Medulla oblongata (tissue), 1 donor: Measurements from ENCODE around the gene CEACAM3.
"Not testable (repeated sequence)": the region's sequence is repeated elsewhere in the genome, so short reads cannot be mapped to it uniquely, and the experiment has no call there.

Source experiments
- DNase-seq: peaks from one replicate; pipeline ENCODE4 v3.0.0-alpha.2; 2015; ENCODE audit errors: extremely low spot score

The CEACAM3 gene

DNA sequence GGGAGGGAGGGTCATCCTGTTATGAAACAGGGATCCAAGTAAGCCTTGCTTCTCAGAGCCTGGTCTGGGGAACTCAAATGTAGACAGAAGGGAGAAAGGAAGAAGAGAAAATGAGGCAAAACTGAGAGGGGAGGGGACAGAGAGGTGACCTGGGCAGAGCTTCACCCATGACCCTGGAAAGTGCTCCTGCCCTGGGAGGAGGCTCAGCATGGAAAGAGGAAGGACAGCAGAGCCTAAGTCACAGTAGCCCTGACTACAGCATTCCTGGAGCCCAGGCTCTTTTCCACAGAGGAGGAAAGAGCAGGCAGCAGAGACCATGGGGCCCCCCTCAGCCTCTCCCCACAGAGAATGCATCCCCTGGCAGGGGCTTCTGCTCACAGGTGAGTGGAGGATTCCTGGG, at the start of gene CEACAM3:
Gene CEACAM3 (plus strand): TSS at position 226 of the 400 bp plus-strand sequence. CDS start 91 bp downstream, at position 317.
- DNase-seq: no peak

DNA sequence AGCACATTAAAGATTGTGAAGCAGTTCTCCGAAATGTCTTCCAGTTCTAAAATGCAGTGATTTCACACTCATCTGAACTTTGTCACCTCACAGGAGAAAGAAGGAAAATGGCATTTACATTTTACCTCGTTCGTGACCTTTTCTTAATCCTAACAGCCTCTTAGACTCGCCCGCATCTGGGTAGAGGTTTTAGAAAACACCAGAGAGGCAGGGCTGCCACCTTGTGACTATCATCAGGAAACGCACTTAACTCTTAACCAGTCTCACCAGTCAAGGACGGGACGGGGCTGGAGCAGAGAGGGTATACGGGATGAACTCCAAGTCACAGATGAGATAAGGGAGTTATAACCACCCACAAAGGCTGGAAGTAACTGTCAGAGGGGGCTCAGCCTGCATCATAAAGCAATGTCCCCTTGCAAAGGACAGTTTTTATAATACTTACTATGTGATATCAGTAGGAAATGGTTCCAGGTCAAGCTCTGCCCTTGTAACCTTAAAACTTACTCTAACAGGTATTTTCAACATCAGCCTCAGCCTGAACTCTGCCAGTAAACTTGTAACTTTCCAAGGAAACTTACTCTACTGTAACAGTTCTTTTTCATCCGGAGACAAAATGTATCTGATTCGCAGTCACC, 49.7 kb upstream of the CEACAM3 start:
- peak; percentile 50 for DNase-seq

GRCh38 chr19:41748012-41748411, 48.4 kb upstream of the CEACAM3 start:
- no peak for DNase-seq

DNA sequence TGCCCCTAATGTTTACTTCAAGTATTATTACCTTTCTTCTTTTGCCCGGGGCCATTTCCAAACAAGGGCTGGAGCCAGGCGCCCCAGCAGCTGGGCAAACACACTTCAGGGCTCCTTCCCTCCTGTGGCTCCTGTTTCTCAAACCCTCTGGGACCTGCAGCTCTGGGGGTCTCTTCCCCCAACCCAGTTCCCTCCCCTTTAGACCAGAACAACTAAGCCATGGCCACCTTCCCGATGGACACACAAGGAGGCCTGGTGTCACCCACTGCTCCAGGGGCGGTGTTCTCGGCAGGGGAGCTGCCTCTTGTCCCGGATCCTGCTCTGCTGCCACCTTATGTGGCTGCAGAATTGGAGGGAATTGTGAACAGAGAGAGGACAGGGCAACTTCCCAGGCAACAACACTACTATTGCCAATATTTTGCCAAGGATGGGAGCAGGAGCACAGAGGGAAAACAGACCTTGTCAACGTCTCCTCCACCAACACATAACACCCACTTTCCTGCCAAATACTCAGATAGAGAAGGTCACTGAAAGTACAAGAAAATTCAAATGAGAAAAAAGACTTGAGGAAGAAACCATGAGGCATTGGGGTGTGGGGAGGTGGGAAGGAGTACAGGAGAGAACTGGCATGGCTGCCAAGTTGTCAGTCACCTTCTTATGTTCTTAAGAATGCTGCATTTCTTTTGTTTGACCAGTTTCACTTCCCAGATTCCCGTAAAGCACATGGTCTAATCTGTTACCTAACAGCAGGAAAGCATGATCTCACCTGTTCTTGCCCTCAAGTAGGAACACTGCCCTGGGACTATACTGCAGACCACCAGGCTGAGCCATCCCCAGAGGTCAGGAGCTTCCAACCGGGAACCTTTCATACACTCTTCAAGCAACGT, 45.9 kb upstream of the CEACAM3 start:
- not testable (repeated sequence) for DNase-seq

DNA sequence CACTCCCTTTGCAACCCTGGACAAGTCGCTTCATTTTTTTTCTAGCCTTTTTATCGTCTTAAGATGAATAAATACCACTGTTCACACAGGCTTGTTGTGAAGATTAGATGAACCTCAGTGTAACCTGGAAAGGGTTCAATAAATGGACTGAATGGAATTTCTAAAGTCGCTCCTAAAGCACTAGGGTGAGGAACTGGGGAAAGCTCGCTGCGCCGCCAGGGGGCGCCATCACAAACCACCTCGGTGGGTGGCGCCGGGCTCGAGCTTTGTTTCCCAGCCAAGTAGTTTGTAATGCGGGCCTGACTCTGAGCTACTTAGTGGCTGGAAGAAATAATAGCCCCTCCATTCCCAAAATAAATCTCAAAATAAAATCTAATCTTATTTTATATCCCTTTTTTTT, 43.2 kb upstream of the CEACAM3 start:
- peak; percentile 3 for DNase-seq

- DNase-seq: peak; percentile 30
Observed at GRCh38 chr19:41753936-41754529, 42.4 kb upstream of the CEACAM3 start.

DNA sequence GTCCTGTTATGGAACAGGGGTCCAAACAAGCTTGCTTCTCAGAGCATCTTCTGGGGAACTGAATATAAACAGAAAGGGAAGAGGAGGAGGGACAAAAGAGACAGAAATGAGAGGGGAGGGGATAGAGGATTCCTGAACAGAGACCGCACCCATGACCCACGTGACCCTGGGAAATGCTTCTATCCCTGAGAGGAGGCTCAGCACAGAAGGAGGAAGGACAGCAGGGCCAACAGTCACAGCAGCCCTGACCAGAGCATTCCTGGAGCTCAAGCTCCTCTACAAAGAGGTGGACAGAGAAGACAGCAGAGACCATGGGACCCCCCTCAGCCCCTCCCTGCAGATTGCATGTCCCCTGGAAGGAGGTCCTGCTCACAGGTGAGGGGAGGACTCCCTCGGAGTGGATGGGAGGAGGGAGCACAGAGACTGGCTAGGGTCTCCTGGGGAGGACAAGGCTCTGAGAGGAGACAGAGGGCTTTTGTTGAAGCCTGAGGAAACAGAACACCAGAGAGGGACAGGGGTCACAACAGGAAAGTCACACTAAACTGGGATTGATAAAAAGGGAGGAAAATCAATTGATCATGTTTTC, 41.0 kb upstream of the CEACAM3 start, which contains the start of gene CEACAM6:
Gene CEACAM6 (plus strand): TSS at position 203 of the 586 bp plus-strand sequence. CDS start 109 bp downstream, at position 312.
- DNase-seq: no peak

DNA sequence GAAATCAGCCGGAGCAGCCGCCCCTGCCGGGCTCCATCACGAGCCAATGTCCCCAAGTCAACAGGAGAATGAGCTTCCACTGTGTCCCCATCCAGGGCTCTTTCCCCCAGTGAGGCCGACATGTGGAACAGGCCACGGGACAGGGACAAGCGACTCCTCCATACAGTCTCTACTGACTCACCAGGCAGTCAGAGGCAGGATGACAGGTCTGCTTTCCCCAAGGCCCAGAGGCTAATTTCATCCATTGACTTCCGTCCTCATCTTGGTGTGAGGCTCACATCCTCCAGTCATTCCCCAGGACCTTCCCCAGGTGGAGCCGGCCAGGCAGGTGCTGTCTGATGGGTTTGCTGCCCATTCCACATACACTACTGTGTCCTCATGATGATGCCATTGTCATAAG, 37.5 kb upstream of the CEACAM3 start:
- DNase-seq: no peak

DNA sequence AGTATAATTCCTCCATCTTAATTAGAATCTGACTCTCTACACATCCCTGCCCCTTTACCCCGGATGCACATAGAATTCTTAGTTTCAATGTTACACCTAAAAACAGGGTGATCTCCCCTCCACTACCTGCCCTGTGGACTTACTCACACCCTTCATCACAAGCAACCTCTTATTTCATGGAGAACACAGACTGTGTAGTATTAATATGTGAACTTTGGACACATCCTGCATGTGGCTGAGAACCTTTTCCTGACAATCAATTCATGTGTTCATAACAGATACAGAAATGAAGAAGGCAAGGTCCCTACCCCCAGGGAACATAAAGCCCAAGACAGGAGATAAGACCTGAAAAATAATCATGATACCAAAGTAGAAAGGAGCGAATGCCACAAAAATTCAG, 29.3 kb upstream of the CEACAM3 start:
- DNase-seq: no peak

- DNase-seq: not testable (repeated sequence)
Observed at GRCh38 chr19:41768105-41768504, 28.3 kb upstream of the CEACAM3 start.

- DNase-seq: no peak
Observed at GRCh38 chr19:41769608-41770007, 26.8 kb upstream of the CEACAM3 start.

DNA sequence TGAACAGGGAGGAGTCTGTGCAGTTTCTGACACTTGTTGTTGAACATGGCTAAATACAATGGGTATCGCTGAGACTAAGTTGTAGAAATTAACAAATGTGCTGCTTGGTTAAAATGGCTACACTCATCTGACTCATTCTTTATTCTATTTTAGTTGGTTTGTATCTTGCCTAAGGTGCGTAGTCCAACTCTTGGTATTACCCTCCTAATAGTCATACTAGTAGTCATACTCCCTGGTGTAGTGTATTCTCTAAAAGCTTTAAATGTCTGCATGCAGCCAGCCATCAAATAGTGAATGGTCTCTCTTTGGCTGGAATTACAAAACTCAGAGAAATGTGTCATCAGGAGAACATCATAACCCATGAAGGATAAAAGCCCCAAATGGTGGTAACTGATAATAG, 25.0 kb upstream of the CEACAM3 start:
- no peak for DNase-seq

- DNase-seq: no peak
Observed at GRCh38 chr19:41774515-41774980, 21.8 kb upstream of the CEACAM3 start.

DNA sequence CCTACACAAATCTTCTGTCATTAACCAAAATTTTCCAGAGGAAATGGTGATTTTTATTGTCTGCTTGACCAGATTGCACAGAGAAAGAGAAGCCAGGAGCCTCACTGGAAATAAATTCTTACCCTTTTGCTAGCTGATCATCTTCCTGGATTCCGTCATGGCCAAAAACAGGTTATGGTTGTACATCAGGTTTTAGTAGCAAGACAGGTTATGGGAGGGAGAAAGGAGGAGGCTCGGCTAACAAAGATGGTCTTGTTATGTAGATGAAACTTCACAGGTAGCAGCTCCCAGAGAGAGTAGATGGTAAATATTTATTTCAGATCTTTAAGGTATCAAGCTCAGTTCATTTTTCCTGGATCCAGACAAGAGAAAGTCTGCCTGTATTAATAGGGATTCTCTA, 19.7 kb upstream of the CEACAM3 start:
- no peak for DNase-seq

DNA sequence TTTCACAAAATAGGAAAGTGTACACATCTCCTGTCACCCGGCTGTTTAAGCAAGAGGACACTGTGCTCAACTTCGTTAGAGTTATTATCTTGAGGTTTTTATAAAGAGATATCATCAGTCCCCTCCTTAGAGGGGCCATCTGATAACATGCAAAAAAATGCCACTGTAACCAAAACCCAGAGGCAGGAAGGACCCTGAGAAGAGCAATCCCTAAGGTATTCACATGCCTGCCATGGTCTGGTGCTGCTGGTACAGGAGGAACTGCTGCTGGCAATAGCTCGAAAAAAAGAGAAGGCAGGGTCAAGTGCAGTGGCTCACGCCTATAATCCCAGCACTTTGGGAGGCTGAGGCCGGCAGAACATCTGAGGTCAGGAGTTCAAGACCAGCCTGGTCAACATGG, 12.8 kb upstream of the CEACAM3 start:
- DNase-seq: no peak

GRCh38 chr19:41784312-41784711, 12.1 kb upstream of the CEACAM3 start:
- no peak for DNase-seq

DNA sequence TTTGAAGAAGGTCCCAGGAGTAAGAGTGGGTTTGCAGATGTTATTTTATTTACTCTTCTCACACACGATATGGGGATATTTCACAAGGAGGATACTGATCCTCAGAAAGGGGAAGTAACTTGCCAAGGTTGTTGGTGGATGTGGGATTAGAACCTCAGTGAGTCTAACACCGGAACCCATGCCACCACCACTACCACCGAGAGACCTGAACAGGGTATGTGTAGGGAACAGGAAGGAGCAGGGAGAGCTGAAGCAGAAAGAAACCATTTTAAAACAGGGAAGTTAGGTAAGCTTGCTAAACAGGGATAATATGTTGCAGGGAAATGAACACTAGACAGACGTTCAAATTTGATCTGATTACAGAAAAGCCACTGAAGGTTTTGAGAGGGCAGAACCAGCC, 11.6 kb upstream of the CEACAM3 start:
- no peak for DNase-seq

GRCh38 chr19:41785653-41786052, 10.7 kb upstream of the CEACAM3 start:
- DNase-seq: peak; percentile 50

- no peak for DNase-seq
Observed at GRCh38 chr19:41787055-41787454, 9.3 kb upstream of the CEACAM3 start.

DNA sequence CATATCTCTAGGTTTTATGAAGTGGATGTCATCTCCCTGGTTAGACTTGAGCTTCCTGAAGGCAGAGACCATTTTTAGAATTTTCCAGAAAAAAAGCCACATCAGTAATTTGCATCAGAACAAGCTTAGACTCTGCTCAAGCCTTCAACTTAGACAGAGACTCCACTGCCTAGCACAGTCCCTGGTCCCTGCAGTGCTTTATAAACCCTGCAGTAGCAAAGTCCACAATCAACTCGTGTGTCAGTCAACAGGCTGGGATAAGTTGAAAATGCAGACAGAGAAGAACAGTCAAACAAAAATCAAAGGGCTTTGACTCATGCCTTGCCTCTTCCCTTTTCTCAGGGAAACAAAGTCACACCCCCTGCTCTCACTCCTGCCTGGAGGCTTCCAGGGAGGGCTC, 7.9 kb upstream of the CEACAM3 start:
- not testable (repeated sequence) for DNase-seq

DNA sequence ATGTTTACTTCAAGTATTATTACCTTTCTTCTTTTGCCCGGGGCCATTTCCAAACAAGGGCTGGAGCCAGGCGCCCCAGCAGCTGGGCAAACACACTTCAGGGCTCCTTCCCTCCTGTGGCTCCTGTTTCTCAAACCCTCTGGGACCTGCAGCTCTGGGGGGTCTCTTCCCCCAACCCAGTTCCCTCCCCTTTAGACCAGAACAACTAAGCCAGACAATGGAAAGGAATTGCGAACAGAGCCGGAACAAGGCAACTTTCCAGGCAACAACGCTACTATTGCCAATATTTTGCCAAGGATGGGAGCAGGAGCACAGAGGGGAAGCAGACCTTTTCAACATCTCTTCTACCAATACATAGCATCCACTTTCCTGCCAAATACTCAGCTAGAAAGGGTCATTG, 7.3 kb upstream of the CEACAM3 start:
- not testable (repeated sequence) for DNase-seq
